Right atrium auricular region (tissue), 2 donors: ENCODE measurements around the gene TRIM29. TPM values are rescaled to one million over a fixed set of nuclear protein-coding genes. Genes with fewer than 3 reads are reported as not detected.

Experiments used
- DNase-seq: peaks from one replicate; pipeline ENCODE4 v3.0.0-alpha.2; 2019; ENCODE audit warnings: low spot score
- H3K27ac ChIP-seq, 2 donors: fragments of 200-600 bp; sonication (generic); 1 replicate in 1 of 2; 2 replicates in 1 of 2; pipeline ENCODE4 v1.5.1; 2016 to 2019
- H3K27me3 ChIP-seq, 2 donors: fragments of 200-600 bp; sonication (generic); one replicate each; pipeline versions ENCODE4 v1.5.1 to v1.6.0; 2017 to 2019
- H3K36me3 ChIP-seq: fragments of 200-600 bp; sonication (generic); one replicate; pipeline ENCODE4 v1.5.1; 2016
- H3K4me1 ChIP-seq, 2 donors: fragments of 200-600 bp; sonication (generic); one replicate each; pipeline versions ENCODE4 v1.5.1 to v1.6.0; 2017 to 2019
- H3K4me3 ChIP-seq, 2 donors: fragments of 200-600 bp; sonication (generic); 1 replicate in 1 of 2; 2 replicates in 1 of 2; pipeline ENCODE4 v1.5.1; 2017 to 2019; ENCODE audit warnings: mild to moderate bottlenecking in 1 of 2, moderate library complexity in 1 of 2
- H3K9me3 ChIP-seq, 2 donors: fragments of 200-600 bp; sonication (generic); one replicate each; pipeline ENCODE4 v1.5.1; 2019
- total RNA-seq, 2 donors: library from RNA; depleted of rRNA; stranded (reverse); fragments of >200 nt; gene quantifications; one replicate each; pipeline ENCODE4 v1.1.0, GENCODE V29; 2016
- TF ChIP-seq, protein P1 (sequence below), 2 donors: fragments of 200-600 bp; sonication (generic); IDR thresholded peaks; one replicate each; pipeline ENCODE4 v1.5.1; 2019; ENCODE audit warnings: antibody characterized with exemption in 2 of 2

Gene TRIM29
- total RNA-seq, 2 donors from 2014 or later, result 0.85 to 2.7 TPM

DNA sequence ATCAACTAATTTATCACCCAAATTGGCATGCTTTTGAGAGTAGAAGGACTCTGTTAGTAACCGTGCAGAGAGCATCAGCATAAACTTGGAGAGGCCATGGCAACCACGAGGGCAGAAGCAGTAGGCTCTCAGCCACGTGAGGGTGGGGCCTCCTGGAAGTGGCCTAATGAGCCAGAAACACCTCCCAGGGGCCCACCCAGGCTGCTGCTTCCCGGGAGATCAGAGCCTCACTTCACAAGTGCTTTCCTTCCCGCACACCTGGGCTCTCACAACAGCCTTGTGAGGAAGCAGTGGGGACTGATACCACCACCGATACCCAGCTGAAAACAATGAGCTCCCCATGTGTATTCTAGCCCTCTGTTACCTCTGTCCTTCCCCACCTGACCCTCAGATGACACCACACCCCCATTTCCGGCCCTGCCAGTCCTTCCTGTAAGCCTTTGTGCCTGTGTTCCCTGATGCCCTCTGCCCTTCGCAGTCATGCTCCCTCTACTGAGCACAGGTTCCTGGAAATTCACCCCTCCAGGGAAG, 17.0 kb downstream of the TRIM29 start:
- Histone ChIP-seq H3K9me3 (no peaks in the 10 kb centered on the region), H3K4me1 (no peaks in the 10 kb centered on the region), H3K36me3 (no peaks in the 10 kb centered on the region), H3K27me3 (no peaks in the 10 kb centered on the region), H3K27ac (no peak overlapping the region), H3K4me3 (no peak overlapping the region)
- no peak for DNase-seq
- TF ChIP-seq, protein P1, sequence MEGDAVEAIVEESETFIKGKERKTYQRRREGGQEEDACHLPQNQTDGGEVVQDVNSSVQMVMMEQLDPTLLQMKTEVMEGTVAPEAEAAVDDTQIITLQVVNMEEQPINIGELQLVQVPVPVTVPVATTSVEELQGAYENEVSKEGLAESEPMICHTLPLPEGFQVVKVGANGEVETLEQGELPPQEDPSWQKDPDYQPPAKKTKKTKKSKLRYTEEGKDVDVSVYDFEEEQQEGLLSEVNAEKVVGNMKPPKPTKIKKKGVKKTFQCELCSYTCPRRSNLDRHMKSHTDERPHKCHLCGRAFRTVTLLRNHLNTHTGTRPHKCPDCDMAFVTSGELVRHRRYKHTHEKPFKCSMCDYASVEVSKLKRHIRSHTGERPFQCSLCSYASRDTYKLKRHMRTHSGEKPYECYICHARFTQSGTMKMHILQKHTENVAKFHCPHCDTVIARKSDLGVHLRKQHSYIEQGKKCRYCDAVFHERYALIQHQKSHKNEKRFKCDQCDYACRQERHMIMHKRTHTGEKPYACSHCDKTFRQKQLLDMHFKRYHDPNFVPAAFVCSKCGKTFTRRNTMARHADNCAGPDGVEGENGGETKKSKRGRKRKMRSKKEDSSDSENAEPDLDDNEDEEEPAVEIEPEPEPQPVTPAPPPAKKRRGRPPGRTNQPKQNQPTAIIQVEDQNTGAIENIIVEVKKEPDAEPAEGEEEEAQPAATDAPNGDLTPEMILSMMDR (IDR thresholded peaks at IDR 0.05), result no peak

DNA sequence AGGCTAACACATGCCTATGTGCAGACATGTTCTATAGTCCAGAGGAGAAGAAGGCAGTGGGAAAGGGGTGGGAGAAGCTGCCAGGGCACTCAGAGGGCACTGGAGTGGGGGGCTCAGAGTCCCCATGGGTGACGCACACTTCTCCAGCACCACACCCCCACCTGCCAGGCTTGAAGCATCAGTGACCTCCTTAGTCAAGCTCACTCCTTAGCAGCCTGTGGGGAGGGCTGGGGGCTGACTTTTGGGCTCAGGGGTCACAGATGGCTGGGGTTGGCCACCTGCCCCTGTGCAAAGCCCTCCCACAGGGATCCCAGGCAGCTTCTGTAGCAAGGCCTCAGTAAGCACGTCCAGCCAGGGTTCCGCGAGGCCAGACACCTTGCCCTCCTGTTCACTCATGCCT, 18.8 kb downstream of the TRIM29 start:
- DNase-seq, result no peak
- Histone ChIP-seq H3K27ac (no peak overlapping the region), H3K27me3 (no peaks in the 10 kb centered on the region), H3K36me3 (no peaks in the 10 kb centered on the region), H3K4me3 (no peak overlapping the region), H3K4me1 (no peaks in the 10 kb centered on the region), H3K9me3 (no peaks in the 10 kb centered on the region)
- TF ChIP-seq, protein P1 (IDR thresholded peaks at IDR 0.05), result no peak

DNA sequence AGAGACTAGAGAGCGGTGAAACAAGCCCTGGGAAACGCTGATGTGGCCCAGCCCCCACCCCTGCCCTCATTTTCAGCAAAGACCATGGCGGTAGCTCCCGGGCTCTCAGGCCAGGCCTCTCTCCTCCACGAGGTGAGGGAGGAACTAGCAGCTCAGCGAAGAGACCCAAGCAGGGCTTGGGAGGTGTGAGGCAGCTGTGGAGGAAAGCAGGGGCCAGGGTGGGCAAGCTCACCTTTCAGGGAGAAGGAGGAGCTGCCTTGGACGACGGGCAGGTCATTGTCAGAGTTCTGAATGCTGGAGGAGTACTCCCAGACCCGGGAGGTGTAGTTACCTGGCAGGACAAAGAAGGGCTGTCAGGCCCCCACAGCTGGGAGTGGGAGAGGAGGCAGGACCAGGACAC, 19.9 kb downstream of the TRIM29 start:
- H3K4me3 ChIP-seq, result no peak overlapping the region
- no peaks in the 10 kb centered on the region for H3K36me3 ChIP-seq
- TF ChIP-seq, protein P1 (IDR thresholded peaks at IDR 0.05), result no peak
- H3K4me1 ChIP-seq, result no peaks in the 10 kb centered on the region
- no peaks in the 10 kb centered on the region for H3K9me3 ChIP-seq
- no peaks in the 10 kb centered on the region for H3K27me3 ChIP-seq
- no peak overlapping the region for H3K27ac ChIP-seq
- no peak for DNase-seq

DNA sequence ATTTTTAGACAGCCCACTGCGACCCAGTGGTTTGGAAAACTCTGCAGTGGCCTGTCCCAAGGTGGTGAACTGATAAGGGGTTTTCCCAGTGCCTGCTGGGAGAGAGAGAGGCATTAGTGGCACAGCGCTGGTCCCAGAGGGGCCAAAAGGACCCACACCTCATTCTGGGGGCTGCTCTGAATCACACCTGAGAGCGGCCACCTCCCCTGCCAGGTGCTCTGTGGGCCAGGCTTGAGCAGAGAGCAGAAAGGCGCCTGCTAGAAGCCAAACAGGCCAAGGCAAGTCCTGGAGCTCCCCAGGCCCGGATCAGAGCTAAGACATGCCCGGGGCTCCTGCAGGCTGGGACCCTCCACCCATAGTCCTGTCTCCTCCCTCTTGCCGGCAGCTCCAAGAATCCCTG, 20.9 kb downstream of the TRIM29 start:
- no peaks in the 10 kb centered on the region for H3K4me1 ChIP-seq
- TF ChIP-seq, protein P1 (IDR thresholded peaks at IDR 0.05), result no peak
- H3K9me3 ChIP-seq, result no peaks in the 10 kb centered on the region
- no peak overlapping the region for H3K4me3 ChIP-seq
- H3K36me3 ChIP-seq, result no peaks in the 10 kb centered on the region
- no peaks in the 10 kb centered on the region for H3K27me3 ChIP-seq
- no peak for DNase-seq
- H3K27ac ChIP-seq, result no peak overlapping the region

DNA sequence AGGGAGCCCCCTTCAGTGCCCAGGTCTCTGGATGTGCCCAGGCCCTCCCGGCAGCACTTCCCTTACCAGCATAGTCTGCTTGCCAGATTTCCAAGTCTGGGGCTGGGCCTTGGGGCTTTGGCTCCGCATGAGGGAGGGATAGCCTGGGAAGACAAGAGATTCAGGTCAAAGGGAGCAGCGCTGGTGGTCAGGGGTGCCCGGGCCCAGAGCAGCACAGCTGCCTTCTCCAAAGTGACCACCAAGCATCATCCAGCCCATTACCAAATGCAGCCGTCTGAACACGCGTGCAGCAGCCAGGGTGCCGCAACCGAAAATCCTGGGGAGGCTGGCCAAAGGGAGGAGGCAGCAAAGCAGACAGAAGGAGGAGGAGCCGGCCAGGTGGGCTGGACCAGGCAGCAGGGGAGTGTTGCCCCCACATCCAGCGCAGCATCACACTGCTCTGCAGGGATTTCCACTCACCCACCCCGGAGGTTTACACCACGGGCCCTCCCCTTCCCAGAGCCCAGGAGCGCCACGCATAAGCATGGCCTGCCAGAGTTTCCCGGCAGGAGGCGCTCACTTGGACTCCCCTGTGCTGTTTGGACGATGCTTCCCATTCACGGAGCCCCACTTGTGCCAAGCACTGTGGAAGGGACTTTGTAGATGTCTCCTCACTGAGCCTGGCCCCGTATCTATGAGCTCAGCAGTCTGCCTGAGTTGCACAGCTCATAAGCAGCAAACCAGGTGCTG, 22.5 kb downstream of the TRIM29 start:
- DNase-seq, result no peak
- no peaks in the 10 kb centered on the region for H3K36me3 ChIP-seq
- TF ChIP-seq, protein P1 (IDR thresholded peaks at IDR 0.05), result no peak
- H3K4me3 ChIP-seq, result no peak overlapping the region
- no peaks in the 10 kb centered on the region for H3K9me3 ChIP-seq
- H3K27me3 ChIP-seq, result no peaks in the 10 kb centered on the region
- no peak overlapping the region for H3K27ac ChIP-seq
- H3K4me1 ChIP-seq, result no peaks in the 10 kb centered on the region
